Liver (tissue), 3 donors: Measurements from ENCODE around the gene CDH22.

Experiments
- ATF3 ChIP-seq: IDR thresholded peaks from 2 replicates; pipeline ENCODE4 v1.6.1; 2016; ENCODE audit warnings: antibody characterized with exemption
- CTCF ChIP-seq: fragments of 150-350 bp; IDR thresholded peaks from 2 replicates; pipeline ENCODE4 v1.5.1; 2017; ENCODE audit warnings: improper control_type of control experiment, low read depth, low read length; ENCODE audit not compliant: missing input control
- EGR1 ChIP-seq, 2 donors: IDR thresholded peaks; 2 replicates each; pipeline ENCODE4 v1.6.1; 2016 to 2018; ENCODE audit warnings: antibody characterized with exemption in 2 of 2, low read depth in 2 of 2
- FOXA1 ChIP-seq: IDR thresholded peaks from 2 replicates; pipeline ENCODE4 v1.6.1; 2016; ENCODE audit warnings: antibody characterized with exemption
- JUND ChIP-seq, 2 donors: IDR thresholded peaks; 2 replicates each; pipeline ENCODE4 v1.6.1; 2016; ENCODE audit warnings: antibody characterized with exemption in 2 of 2
- MAX ChIP-seq: IDR thresholded peaks from 2 replicates; pipeline ENCODE4 v1.6.1; 2016; ENCODE audit warnings: antibody characterized with exemption
- RAD21 ChIP-seq, 2 donors: IDR thresholded peaks; 2 replicates each; pipeline ENCODE4 v1.6.1; 2016; ENCODE audit warnings: antibody characterized with exemption in 2 of 2, mild to moderate bottlenecking in 2 of 2
- REST ChIP-seq: IDR thresholded peaks from 2 replicates; pipeline ENCODE4 v1.6.1; 2016; ENCODE audit warnings: antibody characterized with exemption, mild to moderate bottlenecking
- RXRA ChIP-seq, 2 donors: IDR thresholded peaks; 2 replicates each; pipeline ENCODE4 v1.6.1; 2017 to 2018; ENCODE audit warnings: antibody characterized with exemption in 2 of 2, mild to moderate bottlenecking in 1 of 2
- SP1 ChIP-seq: IDR thresholded peaks from 2 replicates; pipeline ENCODE4 v1.6.1; 2018; ENCODE audit warnings: antibody characterized with exemption, mild to moderate bottlenecking
- TAF1 ChIP-seq: conservative IDR thresholded peaks from 2 replicates; pipeline ENCODE4 v1.6.1; 2016; ENCODE audit warnings: antibody characterized with exemption, mild to moderate bottlenecking
- YY1 ChIP-seq: IDR thresholded peaks from 2 replicates; pipeline ENCODE4 v1.6.1; 2016; ENCODE audit warnings: antibody characterized with exemption, mild to moderate bottlenecking
- ZBTB33 ChIP-seq: IDR thresholded peaks from 2 replicates; pipeline ENCODE4 v1.6.1; 2016; ENCODE audit warnings: antibody characterized with exemption
- donor health status: healthy.
- donor health status: healthy.

- no peak for TF ChIP-seq CTCF
- TF ChIP-seq ATF3: no peak
- no peak for TF ChIP-seq REST
- no peak for TF ChIP-seq FOXA1
- TF ChIP-seq TAF1: no peak
- TF ChIP-seq JUND (IDR thresholded peaks at IDR 0.05): no peak
- TF ChIP-seq ZBTB33: no peak
- no peak for TF ChIP-seq EGR1 (IDR thresholded peaks at IDR 0.05; ENCODE audit: low read depth in 2 of 2)
- no peak for TF ChIP-seq MAX
- TF ChIP-seq YY1: no peak
- no peak for TF ChIP-seq RAD21 (IDR thresholded peaks at IDR 0.05)
- no peak for TF ChIP-seq SP1
- TF ChIP-seq RXRA (IDR thresholded peaks at IDR 0.05): no peak
These were observed 40.9 kb downstream of the CDH22 start for GRCh38 chr20:46267108-46268105.
